WTC11 (cell line): ENCODE measurements around the gene SLC44A3.

ENCODE experiments used
- CTCF ChIP-seq: fragments of 200-600 bp; IDR thresholded peaks from 2 replicates; pipeline ENCODE4 v1.8.0; 2022; ENCODE audit warnings: antibody characterized with exemption
- ESRRA ChIP-seq: sonication (generic); formaldehyde crosslinking; IDR thresholded peaks from 2 replicates; pipeline ENCODE4 v1.8.1; 2022; ENCODE audit warnings: mild to moderate bottlenecking, missing genetic modification reagents, borderline replicate concordance
- ZNF423 ChIP-seq: fragments of 250-450 bp; sonication (Bioruptor Pico); IDR thresholded peaks from 2 replicates; pipeline ENCODE4 v2.1.2; 2022; ENCODE audit warnings: mild to moderate bottlenecking, moderate library complexity

- TF ChIP-seq CTCF (no peak), ESRRA (CRISPR knock-in tag) (no peak), ZNF423 (CRISPR knock-in tag) (no peak)
These were observed 117.7 kb downstream of the SLC44A3 start for GRCh38 chr1:94937820-94938219.
